GM19455 (cell line): ENCODE data around the gene TTYH2.
"Not testable (repeated sequence)": the region's sequence is repeated elsewhere in the genome, so short reads cannot be mapped to it uniquely, and the experiment has no call there.

Experiments
- ATAC-seq: cut with Tn5 transposase; IDR thresholded peaks from one replicate; pipeline ENCODE4 v1.9.1; 2021; ENCODE audit not compliant: unreplicated experiment

TTYH2 gene

GRCh38 chr17:74259667-74260524 lies 46.5 kb downstream of the TTYH2 start:
- no peak for ATAC-seq

GRCh38 chr17:74260525-74260850 lies 47.1 kb downstream of the TTYH2 start:
- ATAC-seq, result no peak

GRCh38 chr17:74262601-74263000 lies 49.2 kb downstream of the TTYH2 start:
- no peak for ATAC-seq

- not testable (repeated sequence) for ATAC-seq
These were observed 53.7 kb downstream of the TTYH2 start for GRCh38 chr17:74267054-74267453.

GRCh38 chr17:74267579-74267978 lies 54.2 kb downstream of the TTYH2 start:
- no peak for ATAC-seq

- no peak for ATAC-seq
These were observed 54.7 kb downstream of the TTYH2 start for GRCh38 chr17:74267987-74268499.

- ATAC-seq, result no peak
These were observed 55.2 kb downstream of the TTYH2 start for GRCh38 chr17:74268558-74268957.

GRCh38 chr17:74270333-74270732 lies 57.0 kb downstream of the TTYH2 start:
- no peak for ATAC-seq

- no peak for ATAC-seq
These were observed 57.9 kb downstream of the TTYH2 start for GRCh38 chr17:74271281-74271680.

GRCh38 chr17:74271901-74272561 lies 58.7 kb downstream of the TTYH2 start:
- no peak for ATAC-seq

GRCh38 chr17:74272731-74273201 lies 59.4 kb downstream of the TTYH2 start:
- ATAC-seq, result no peak

- ATAC-seq, result no peak
These were observed 60.8 kb downstream of the TTYH2 start, which contains the start of gene DNAI2 for GRCh38 chr17:74274060-74274708. Gene DNAI2 (plus strand): TSS chr17:74274234. CDS start chr17:74281818, 7,584 bp downstream.

GRCh38 chr17:74274709-74275340 lies 61.5 kb downstream of the TTYH2 start:
- ATAC-seq, result no peak

- no peak for ATAC-seq
These were observed 62.7 kb downstream of the TTYH2 start for GRCh38 chr17:74276051-74276476.

GRCh38 chr17:74276541-74277009 lies 63.2 kb downstream of the TTYH2 start:
- no peak for ATAC-seq

- no peak for ATAC-seq
These were observed 64.6 kb downstream of the TTYH2 start for GRCh38 chr17:74277935-74278334.

GRCh38 chr17:74279617-74280016 lies 66.2 kb downstream of the TTYH2 start:
- not testable (repeated sequence) for ATAC-seq

GRCh38 chr17:74280093-74280513 lies 66.7 kb downstream of the TTYH2 start:
- ATAC-seq, result no peak

GRCh38 chr17:74281799-74282198 lies 68.4 kb downstream of the TTYH2 start:
- ATAC-seq, result no peak

- ATAC-seq, result not testable (repeated sequence)
These were observed 68.9 kb downstream of the TTYH2 start for GRCh38 chr17:74282274-74282586.
